OCI-LY1 (cell line): ENCODE measurements around the gene KIF21A.

Experiments
- H2AFZ ChIP-seq: fragments of 200-600 bp; sonication (generic), shearing (Covaris generic); 2 replicates; pipeline ENCODE4 v1.6.0; 2014; ENCODE audit warnings: antibody characterized with exemption, mild to moderate bottlenecking, low read length
- H3F3A ChIP-seq: fragments of 200-600 bp; sonication (generic), shearing (Covaris generic); 2 replicates; pipeline ENCODE4 v1.6.0; 2014; ENCODE audit warnings: mild to moderate bottlenecking, antibody characterized with exemption, low read length, moderate library complexity; ENCODE audit not compliant: insufficient read depth
- H3K27ac ChIP-seq: fragments of 200-600 bp; sonication (generic); 2 replicates; pipeline ENCODE4 v1.5.1; 2014; ENCODE audit warnings: low read length, mixed run types, mild to moderate bottlenecking, low read depth; ENCODE audit not compliant: poor library complexity, severe bottlenecking
- H3K27me3 ChIP-seq: fragments of 200-600 bp; sonication (generic); 2 replicates; pipeline ENCODE4 v1.6.0; 2014; ENCODE audit warnings: antibody characterized with exemption, mild to moderate bottlenecking, low read length, moderate library complexity; ENCODE audit not compliant: insufficient read depth
- H3K36me3 ChIP-seq: fragments of 200-600 bp; sonication (generic); 2 replicates; pipeline ENCODE4 v1.6.1; 2014; ENCODE audit warnings: mild to moderate bottlenecking, antibody characterized with exemption, low read length, moderate library complexity, mixed read lengths; ENCODE audit not compliant: insufficient read depth
- H3K4me1 ChIP-seq: fragments of 200-600 bp; sonication (generic); 2 replicates; pipeline ENCODE4 v1.5.1; 2014; ENCODE audit warnings: mild to moderate bottlenecking, low read length, moderate library complexity; ENCODE audit not compliant: insufficient read depth, severe bottlenecking
- H3K4me2 ChIP-seq: fragments of 200-600 bp; sonication (generic), shearing (Covaris generic); 2 replicates; pipeline ENCODE4 v1.6.1; 2014; ENCODE audit warnings: low read length
- H3K4me3 ChIP-seq: fragments of 200-600 bp; sonication (generic); 2 replicates; pipeline ENCODE4 v1.5.1; 2014; ENCODE audit warnings: low read length, low read depth, mild to moderate bottlenecking, mixed read lengths; ENCODE audit not compliant: poor library complexity, severe bottlenecking
- H3K79me2 ChIP-seq: fragments of 200-600 bp; shearing (Covaris generic); 2 replicates; pipeline ENCODE4 v1.6.1; 2016; ENCODE audit warnings: mixed run types, low read length, mixed read lengths; ENCODE audit not compliant: insufficient read depth
- H3K9ac ChIP-seq: fragments of 200-600 bp; sonication (generic), shearing (Covaris generic); 2 replicates; pipeline ENCODE4 v1.6.1; 2014; ENCODE audit warnings: mild to moderate bottlenecking, low read length, mixed read lengths
- H3K9me2 ChIP-seq: fragments of 200-600 bp; sonication (generic), shearing (Covaris generic); 2 replicates; pipeline ENCODE4 v1.6.1; 2014; ENCODE audit warnings: low read depth, mild to moderate bottlenecking, low read length, mixed read lengths
- H3K9me3 ChIP-seq: fragments of 200-600 bp; shearing (Covaris generic); 2 replicates; pipeline ENCODE4 v1.6.1; 2014; ENCODE audit warnings: low read length, mixed read lengths
- H4K20me1 ChIP-seq: fragments of 200-600 bp; sonication (generic), shearing (Covaris generic); 2 replicates; pipeline ENCODE4 v1.6.0; 2016; ENCODE audit warnings: mild to moderate bottlenecking, low read length; ENCODE audit not compliant: insufficient read depth
- CTCF ChIP-seq: fragments of 200-600 bp; sonication (generic), shearing (Covaris generic); IDR thresholded peaks from 2 replicates; pipeline ENCODE4 v1.5.1; 2017; ENCODE audit warnings: mild to moderate bottlenecking, antibody characterized with exemption, low read length, moderate library complexity, mixed read lengths
- EZH2 ChIP-seq: fragments of 200-600 bp; sonication (generic), shearing (Covaris generic); IDR thresholded peaks from 2 replicates; pipeline ENCODE4 v1.8.0; 2017; ENCODE audit warnings: borderline replicate concordance, mixed run types, mild to moderate bottlenecking, antibody characterized with exemption, low read length, moderate library complexity, mixed read lengths

KIF21A gene

GRCh38 chr12:39459027-39459434 lies 16.1 kb upstream of the KIF21A start:
- no peak overlapping the region for H3K4me3 ChIP-seq
- H3K27me3 ChIP-seq: no peaks in the 10 kb centered on the region
- H3K36me3 ChIP-seq: no peaks in the 10 kb centered on the region
- H3K9ac ChIP-seq: no peak overlapping the region
- no peaks in the 10 kb centered on the region for H3F3A ChIP-seq
- H3K4me2 ChIP-seq: no peak overlapping the region
- H3K9me2 ChIP-seq: no peaks in the 10 kb centered on the region
- H3K79me2 ChIP-seq: no peaks in the 10 kb centered on the region
- no peak overlapping the region for H2AFZ ChIP-seq
- H4K20me1 ChIP-seq: no peaks in the 10 kb centered on the region
- H3K4me1 ChIP-seq: no peaks in the 10 kb centered on the region
- H3K9me3 ChIP-seq: no peaks in the 10 kb centered on the region
- no peak overlapping the region for H3K27ac ChIP-seq
- TF ChIP-seq EZH2: no peak
- no peak for TF ChIP-seq CTCF

DNA sequence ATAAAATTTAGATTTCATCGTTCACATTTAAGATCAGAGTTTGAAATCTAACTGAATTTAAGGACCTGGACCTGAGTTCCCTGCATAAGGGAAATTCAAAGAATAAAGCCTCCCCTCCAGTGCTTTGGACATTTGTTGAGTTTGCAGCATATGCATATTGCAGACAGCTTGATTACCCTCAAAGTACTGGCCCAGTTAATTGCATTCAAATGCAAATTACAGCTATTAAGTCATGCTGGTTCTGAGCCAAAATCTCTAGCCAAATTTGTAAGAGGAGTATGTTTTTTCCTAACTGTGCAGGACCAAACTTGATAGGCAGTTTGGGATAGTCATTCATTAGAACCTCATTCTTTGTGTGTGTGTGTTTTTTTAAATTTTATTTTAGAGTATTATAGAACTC lies 9.1 kb upstream of the KIF21A start:
- Histone ChIP-seq H3K36me3 (no peaks in the 10 kb centered on the region), H3K9me2 (no peaks in the 10 kb centered on the region), H3K9ac (no peak overlapping the region), H3K4me1 (no peaks in the 10 kb centered on the region), H4K20me1 (no peaks in the 10 kb centered on the region), H3F3A (no peaks in the 10 kb centered on the region), H3K27me3 (no peaks in the 10 kb centered on the region), H3K9me3 (no peaks in the 10 kb centered on the region), H3K79me2 (no peaks in the 10 kb centered on the region), H3K27ac (no peak overlapping the region), H3K4me3 (no peak overlapping the region), H2AFZ (no peak overlapping the region), H3K4me2 (no peak overlapping the region)
- no peak for TF ChIP-seq CTCF
- no peak for TF ChIP-seq EZH2

- H4K20me1 ChIP-seq: no peaks in the 10 kb centered on the region
- no peak overlapping the region for H3K4me3 ChIP-seq
- H2AFZ ChIP-seq: no peak overlapping the region
- no peaks in the 10 kb centered on the region for H3K9me2 ChIP-seq
- H3K4me1 ChIP-seq: peaks cover 8% of the 10 kb centered on the region
- no peaks in the 10 kb centered on the region for H3K79me2 ChIP-seq
- no peak overlapping the region for H3K4me2 ChIP-seq
- no peaks in the 10 kb centered on the region for H3K36me3 ChIP-seq
- H3K9me3 ChIP-seq: no peaks in the 10 kb centered on the region
- no peaks in the 10 kb centered on the region for H3F3A ChIP-seq
- H3K27me3 ChIP-seq: no peaks in the 10 kb centered on the region
- TF ChIP-seq CTCF: no peak
- no peak for TF ChIP-seq EZH2
- H3K9ac ChIP-seq: no peak overlapping the region
- no peak overlapping the region for H3K27ac ChIP-seq
Observed at GRCh38 chr12:39448038-39448437, 5.1 kb upstream of the KIF21A start.
